HG03095 (cell line): Measurements from ENCODE around the gene ARHGAP33.
"Not testable (repeated sequence)": the region's sequence is repeated elsewhere in the genome, so short reads cannot be mapped to it uniquely, and the experiment has no call there.

Experiments used
- ATAC-seq: cut with Tn5 transposase; IDR thresholded peaks from one replicate; pipeline ENCODE4 v1.9.1; 2021; ENCODE audit warnings: moderate library complexity; ENCODE audit not compliant: unreplicated experiment

The ARHGAP33 gene

GRCh38 chr19:35755550-35756376 lies 19.6 kb upstream of the ARHGAP33 start:
- no peak for ATAC-seq

GRCh38 chr19:35756377-35757230 lies 18.8 kb upstream of the ARHGAP33 start, which contains the start of gene HSPB6:
HSPB6 (minus strand) TSS chr19:35757029; CDS start chr19:35757008, 21 bp downstream.
- ATAC-seq: no peak

GRCh38 chr19:35757231-35757748 lies 18.1 kb upstream of the ARHGAP33 start:
- ATAC-seq: no peak

DNA sequence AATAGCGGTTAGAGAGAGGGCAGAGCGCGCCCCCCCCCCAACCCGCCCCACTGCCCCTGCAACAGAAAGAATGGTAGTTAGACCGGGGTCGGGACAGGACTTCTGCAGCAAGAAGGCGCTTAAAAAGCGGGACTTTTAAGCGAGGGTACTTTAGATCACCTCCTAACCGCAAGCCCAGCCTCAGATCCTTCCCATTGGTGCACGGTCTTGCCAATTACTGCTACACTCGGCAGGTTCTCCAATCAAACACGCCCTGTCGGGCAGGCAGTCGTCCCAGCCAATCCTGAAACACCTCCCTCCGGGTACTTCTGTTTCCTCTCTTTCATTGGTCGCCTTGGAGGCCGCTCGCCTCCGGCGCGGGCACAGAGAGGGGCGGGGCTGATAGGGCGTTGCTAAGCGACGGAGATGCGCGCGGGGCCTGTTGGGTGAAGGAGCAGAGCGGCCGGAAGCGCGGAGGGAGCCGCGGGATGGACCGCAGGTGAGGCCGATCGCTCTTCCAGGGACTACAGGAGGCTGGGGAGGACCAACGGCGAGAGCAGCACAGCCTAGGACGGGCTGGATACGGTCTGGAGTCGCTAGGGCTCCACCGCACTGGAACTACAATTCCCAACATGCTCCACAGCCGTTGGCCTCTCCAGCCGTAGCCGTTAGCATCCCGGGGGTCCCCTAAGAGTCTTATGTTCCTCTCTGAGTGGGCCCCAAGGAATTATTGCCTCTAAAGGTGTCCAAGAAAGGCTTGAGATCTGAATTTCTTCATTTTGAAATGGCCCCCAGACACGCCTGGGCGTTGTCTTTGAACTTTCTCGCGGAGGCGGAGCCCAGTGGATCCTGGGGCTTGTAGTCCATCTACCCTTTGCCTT lies 17.4 kb upstream of the ARHGAP33 start, which contains the start of gene PROSER3:
PROSER3 (plus strand) TSS at position 428 of the 860 bp plus-strand sequence; CDS start at position 468, 40 bp downstream.
- peak; percentile 85 for ATAC-seq

DNA sequence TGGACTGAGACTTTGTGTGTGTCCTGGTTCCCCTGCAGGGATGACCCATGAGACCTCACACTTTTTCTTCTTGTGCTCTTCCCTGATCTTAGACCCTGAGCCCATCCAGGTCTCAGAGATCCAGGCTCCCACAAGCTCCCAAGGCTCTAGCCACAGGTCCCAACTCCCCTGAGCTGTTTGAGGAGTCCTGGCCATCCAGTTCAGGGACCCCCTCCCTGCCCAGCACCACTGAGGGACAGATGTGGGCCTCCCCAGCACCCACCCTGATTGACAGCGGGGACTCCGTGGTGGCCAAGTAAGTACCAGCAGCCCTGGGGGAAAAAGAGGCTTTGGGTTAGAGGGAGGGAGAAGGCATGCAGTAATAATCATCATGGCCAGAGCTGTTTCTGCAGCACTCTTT lies 15.7 kb upstream of the ARHGAP33 start:
- ATAC-seq: no peak

DNA sequence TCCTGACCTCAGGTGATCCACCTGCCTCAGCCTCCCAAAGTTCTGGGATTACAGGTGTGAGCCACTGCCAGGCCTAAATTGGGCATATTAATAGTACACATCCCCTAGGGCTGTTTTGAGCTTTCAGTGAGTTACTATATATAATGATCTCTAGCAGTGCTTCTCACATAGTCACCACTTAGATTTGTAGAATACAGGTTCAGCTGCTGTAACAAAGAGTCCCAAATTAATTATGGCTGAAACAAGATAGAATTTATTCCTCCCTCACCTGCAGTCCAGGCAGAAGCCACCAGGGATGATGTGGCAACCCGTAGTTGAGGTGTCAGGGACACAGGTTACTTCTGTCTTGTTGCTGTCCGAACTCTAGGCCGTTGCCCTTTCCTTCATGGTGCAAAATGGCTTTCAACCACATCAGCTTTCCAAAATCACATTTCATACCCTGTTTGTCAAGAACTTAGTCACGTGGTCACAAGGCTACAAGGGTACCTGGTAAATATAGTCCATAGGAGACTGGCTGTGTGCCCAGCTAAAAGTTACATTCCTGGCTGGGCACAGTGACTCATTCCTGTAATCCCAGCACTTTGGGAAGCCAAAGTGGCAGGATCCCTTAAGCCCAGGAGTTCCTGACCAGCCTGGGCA lies 14.5 kb upstream of the ARHGAP33 start:
- no peak for ATAC-seq

DNA sequence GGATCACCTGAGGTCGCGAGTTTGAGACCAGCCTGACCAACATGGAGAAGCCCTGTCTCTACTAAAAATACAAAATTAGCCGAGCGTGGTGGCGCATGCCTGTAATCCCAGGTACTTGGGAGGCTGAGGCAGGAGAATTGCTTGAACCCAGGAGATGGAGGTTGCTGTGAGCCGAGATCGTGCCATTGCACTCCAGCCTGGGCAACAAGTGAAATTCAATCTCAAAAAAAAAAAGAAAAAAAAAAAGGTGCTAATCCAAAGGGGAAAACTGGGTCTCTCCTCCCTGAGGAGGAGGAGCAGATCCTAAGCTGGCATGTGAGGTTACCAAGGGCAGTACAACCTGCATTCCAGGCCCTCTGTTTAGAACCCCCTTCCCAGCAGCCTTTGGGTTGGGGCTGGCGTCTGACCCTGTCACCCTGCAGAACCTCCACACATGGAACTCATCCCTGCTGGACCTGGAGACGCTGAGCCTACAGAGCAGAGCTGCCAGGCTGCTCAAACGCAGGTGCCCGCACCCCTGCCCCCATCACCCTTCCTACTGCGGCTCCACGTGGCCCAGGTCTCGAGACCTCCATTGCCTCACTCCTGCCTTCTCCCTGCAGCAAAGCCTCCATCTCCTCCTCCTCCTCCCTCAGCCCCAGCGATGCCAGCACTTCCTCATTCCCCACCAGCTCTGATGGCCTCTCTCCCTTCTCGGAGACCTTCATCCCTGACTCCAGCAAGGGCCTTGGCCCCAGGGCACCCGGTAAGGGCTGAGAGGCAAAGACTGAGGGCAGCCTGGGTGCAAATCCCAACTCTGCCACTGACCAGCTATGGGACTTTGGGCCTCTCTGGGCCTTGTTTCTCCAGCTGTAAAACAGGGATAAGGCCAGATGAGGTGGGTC lies 10.7 kb upstream of the ARHGAP33 start:
- ATAC-seq: no peak

GRCh38 chr19:35766571-35767104 lies 8.7 kb upstream of the ARHGAP33 start:
- no peak for ATAC-seq

- ATAC-seq: no peak
Measured at GRCh38 chr19:35767288-35768081, 7.9 kb upstream of the ARHGAP33 start.

DNA sequence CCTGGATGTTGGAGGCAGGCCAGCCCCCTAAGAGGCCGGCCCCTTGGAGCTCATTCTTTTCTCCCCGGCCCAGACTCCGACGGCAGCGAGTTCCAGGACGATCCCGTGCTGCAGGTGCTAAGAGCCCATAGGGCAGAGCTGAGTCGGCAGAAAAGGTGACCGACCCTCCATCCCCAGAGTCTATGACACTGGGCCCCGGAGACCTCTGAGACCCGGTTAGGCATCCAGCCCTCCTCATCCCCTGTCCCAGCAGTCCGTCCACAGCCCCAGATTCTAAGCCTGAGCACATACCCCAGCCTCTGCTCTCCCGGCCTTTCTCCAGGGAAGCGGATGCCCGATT lies 7.3 kb upstream of the ARHGAP33 start:
- no peak for ATAC-seq

DNA sequence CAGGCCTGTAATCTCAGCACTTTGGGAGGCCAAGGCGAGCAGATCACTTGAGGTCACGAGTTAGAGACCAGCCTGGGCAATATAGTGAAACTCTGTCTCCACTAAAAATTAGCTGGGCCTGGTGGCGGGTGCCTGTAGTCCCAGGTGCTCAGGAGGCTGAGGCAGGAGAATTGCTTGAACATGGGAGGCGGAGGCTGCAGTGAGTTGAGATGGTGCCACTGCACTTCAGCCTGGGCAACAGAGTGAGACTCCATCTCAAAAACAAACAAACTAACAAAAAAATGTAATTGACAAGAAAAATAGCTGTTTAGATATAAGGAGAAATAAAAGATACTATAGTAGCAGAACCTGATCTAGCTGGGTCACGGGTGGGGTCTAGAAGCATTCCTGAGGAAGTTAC lies 3.0 kb upstream of the ARHGAP33 start:
- ATAC-seq: not testable (repeated sequence)

GRCh38 chr19:35773020-35773806 lies 2.2 kb upstream of the ARHGAP33 start:
- ATAC-seq: no peak

GRCh38 chr19:35774274-35775045 lies 904 bp upstream of the ARHGAP33 start:
- ATAC-seq: no peak

- no peak for ATAC-seq
Measured at GRCh38 chr19:35775046-35775297, 392 bp upstream of the ARHGAP33 start.

GRCh38 chr19:35776102-35776788 lies 881 bp downstream of the ARHGAP33 start:
- ATAC-seq: no peak

- ATAC-seq: no peak
Measured at GRCh38 chr19:35777086-35777841, 1.9 kb downstream of the ARHGAP33 start.
